Breast epithelium (tissue), 3 donors: ENCODE measurements around the gene LAMA3.

Experiments
- POLR2A ChIP-seq: fragments of 450-650 bp; IDR thresholded peaks from one replicate; pipeline ENCODE4 v1.6.1; 2016; ENCODE audit warnings: antibody characterized with exemption, mild to moderate bottlenecking, moderate library complexity
- TF ChIP-seq, protein P1 (sequence below), 3 donors: fragments of 450-650 bp; IDR thresholded peaks; one replicate each; pipeline ENCODE4 v1.5.1; 2016 to 2017; ENCODE audit warnings: antibody characterized with exemption in 3 of 3, mild to moderate bottlenecking in 3 of 3, moderate library complexity in 3 of 3

DNA sequence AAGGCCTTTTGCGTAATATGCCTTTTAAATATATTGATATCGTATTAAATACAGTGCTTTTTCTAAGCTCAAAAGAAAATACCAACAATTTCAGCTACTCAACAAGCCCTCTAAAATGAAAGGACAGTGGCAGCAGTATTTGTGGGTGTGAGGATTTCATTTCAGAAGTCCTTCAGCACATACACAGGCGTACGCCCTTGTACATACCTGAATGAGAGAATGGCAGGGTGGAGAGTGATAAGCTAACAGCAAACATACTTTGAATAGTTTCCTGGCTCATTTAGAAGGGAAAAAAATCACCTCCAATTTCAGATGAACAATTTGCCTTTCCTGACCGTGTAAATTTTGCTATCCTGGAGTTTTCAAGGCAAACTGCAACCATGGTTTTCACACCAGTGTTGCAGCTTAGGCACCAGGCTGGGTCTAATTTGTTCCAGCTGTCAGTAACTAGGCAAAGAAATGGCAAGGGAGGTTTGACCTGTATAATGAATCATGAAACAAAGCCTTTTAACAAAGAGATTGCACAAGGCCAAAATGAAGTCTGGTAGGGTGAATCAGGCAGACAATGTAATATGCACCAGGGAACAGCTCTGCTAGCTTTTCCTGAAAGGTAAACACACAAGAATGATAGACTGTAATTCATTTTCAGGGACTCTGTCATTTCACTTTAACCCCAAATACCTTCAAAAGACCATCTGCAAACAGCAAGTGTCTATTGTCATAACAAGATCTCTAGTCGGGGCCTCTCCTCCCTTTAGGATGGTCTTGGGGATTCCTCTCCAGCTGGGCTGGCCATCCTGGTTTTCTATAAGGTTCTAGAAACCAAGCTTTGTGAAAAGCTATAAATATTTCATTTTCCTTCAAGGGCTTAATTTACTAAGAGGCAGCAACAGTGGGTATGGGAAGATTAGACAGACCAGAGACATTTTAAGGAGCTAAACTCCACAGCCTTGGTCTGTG lies 38.0 kb upstream of the LAMA3 start:
- TF ChIP-seq, protein P1, sequence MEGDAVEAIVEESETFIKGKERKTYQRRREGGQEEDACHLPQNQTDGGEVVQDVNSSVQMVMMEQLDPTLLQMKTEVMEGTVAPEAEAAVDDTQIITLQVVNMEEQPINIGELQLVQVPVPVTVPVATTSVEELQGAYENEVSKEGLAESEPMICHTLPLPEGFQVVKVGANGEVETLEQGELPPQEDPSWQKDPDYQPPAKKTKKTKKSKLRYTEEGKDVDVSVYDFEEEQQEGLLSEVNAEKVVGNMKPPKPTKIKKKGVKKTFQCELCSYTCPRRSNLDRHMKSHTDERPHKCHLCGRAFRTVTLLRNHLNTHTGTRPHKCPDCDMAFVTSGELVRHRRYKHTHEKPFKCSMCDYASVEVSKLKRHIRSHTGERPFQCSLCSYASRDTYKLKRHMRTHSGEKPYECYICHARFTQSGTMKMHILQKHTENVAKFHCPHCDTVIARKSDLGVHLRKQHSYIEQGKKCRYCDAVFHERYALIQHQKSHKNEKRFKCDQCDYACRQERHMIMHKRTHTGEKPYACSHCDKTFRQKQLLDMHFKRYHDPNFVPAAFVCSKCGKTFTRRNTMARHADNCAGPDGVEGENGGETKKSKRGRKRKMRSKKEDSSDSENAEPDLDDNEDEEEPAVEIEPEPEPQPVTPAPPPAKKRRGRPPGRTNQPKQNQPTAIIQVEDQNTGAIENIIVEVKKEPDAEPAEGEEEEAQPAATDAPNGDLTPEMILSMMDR (IDR thresholded peaks at IDR 0.05): no peak
- no peak for TF ChIP-seq POLR2A
